ENCODE measurements around the gene ME3.
A peak's percentile ranks its signal among the peaks of the same experiment; 100 is the strongest.

Gene ME3

GRCh38 chr11:86676010-86676409, 3.6 kb upstream of the ME3 start:
- Histone ChIP-seq H3K27me3 (ENCODE audit: control insufficient read depth in 1 of 2, insufficient read depth in 2 of 2, low read length in 2 of 2) (no peaks in the 10 kb centered on the region), H3K4me1 (ENCODE audit: control insufficient read depth, insufficient read depth, low read length) (peaks cover 54% of the 10 kb centered on the region), H3K36me3 (ENCODE audit: control insufficient read depth in 2 of 2, insufficient read depth in 2 of 2, low read length in 2 of 2) (no peaks in the 10 kb centered on the region), H3K4me3 (ENCODE audit: low read length in 2 of 2) (no peak overlapping the region), H3K9ac (ENCODE audit: low read length in 2 of 2) (peak overlapping the region in 1 of 2 donors; percentile 21), H3K27ac (ENCODE audit: low read length) (peak overlapping the region; percentile 55), H3K9me3 (ENCODE audit: control insufficient read depth in 2 of 2, low read length in 2 of 2) (no peaks in the 10 kb centered on the region)

- H3K36me3 ChIP-seq (ENCODE audit: control insufficient read depth in 2 of 2, insufficient read depth in 2 of 2, low read length in 2 of 2), result no peaks in the 10 kb centered on the region
- no peak overlapping the region for H3K9ac ChIP-seq (ENCODE audit: low read length in 2 of 2)
- peak overlapping the region; percentile 46 for H3K27ac ChIP-seq (ENCODE audit: low read length)
- H3K27me3 ChIP-seq (ENCODE audit: control insufficient read depth in 1 of 2, insufficient read depth in 2 of 2, low read length in 2 of 2), result no peaks in the 10 kb centered on the region
- H3K4me1 ChIP-seq (ENCODE audit: control insufficient read depth, insufficient read depth, low read length), result peaks cover 52% of the 10 kb centered on the region
- H3K4me3 ChIP-seq (ENCODE audit: low read length in 2 of 2), result no peak overlapping the region
- H3K9me3 ChIP-seq (ENCODE audit: control insufficient read depth in 2 of 2, low read length in 2 of 2), result no peaks in the 10 kb centered on the region
Observed at GRCh38 chr11:86675017-86675416, 2.6 kb upstream of the ME3 start.

DNA sequence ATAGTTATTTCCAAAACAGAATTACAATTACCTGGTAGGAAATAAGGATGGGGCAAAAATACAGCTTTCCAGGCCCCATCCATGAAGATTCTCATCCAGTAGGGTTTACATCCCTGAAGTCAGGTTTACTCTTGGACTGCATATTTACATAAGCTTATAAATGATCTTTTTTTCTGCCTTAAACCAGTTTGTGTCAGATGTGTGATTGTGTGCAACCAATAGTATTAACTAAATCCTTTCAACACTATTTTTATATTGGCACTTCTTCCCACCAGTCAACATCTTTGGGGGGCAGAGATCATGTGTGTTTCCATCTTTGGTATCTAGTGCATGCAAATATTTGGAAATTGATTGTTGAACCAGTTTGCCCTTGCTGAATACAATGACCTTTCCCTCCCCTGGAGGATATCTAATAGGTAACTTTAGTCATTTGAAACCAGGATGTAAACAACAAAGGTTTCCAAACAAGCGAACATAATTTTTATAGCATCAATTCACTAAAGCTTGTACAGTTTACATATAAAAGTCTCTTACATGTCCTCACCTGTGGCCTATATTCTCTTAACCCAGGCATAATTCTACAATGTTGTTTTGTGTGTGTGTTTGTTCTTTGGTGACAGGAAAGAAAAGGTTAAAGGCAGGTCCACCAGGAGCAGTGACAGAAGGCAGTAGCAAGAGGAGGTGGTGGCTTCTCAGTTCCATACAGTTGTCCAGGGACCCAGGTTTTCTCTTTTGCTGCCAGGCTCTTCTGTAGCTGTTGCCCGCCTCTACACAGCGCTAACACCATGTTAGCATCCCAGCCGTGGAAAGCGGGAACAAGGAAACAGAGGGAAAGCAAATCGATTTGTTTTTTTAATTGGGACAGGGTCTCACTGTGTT, 1.7 kb upstream of the ME3 start:
- Histone ChIP-seq H3K4me1 (ENCODE audit: control insufficient read depth, insufficient read depth, low read length) (peaks cover 53% of the 10 kb centered on the region), H3K9me3 (ENCODE audit: control insufficient read depth in 2 of 2, low read length in 2 of 2) (no peaks in the 10 kb centered on the region), H3K27ac (ENCODE audit: low read length) (peak overlapping the region; percentile 98), H3K27me3 (ENCODE audit: control insufficient read depth in 1 of 2, insufficient read depth in 2 of 2, low read length in 2 of 2) (no peaks in the 10 kb centered on the region), H3K4me3 (ENCODE audit: low read length in 2 of 2) (peak overlapping the region in 1 of 2 donors; percentile 48), H3K36me3 (ENCODE audit: control insufficient read depth in 2 of 2, insufficient read depth in 2 of 2, low read length in 2 of 2) (peaks cover 0 to under 1% of the 10 kb centered on the region in 2 donors), H3K9ac (ENCODE audit: low read length in 2 of 2) (no peak overlapping the region)

DNA sequence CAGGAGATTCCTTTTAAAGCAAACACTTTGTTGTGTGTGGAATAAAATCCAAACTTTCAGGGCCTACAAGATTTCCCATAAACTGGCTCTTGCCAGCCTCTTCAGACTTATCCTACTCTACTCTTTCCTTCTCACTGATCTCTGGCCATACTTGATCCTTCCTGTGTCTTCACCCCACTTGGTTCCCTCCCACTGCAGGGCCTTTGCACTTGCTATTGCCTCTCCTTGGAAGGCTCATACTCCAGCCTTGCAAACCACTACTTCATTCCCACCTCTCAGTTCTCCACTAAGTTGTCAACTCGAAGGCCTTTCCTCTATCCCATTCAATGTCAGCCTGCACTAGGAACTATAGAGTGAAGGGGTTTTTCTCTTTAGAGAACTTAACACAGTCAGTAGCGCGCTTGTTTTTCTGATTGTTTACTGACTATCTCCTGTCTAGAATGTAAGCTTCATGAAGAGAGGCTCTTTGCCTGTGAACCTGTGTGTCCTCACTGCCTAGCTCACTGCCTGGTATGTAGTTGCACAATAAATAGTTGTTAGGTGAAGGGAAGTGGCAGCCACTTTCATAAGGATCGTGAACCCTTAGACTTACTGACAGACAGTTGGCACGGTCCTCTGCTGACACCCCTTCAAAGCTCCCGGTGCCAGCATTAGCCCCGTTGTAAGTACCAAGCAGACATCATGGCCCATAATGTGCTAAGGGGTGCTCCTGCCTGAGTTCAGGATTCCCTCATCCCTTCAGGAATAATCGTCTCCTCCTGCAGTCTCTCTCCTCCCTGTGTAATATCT, 833 bp upstream of the ME3 start:
- peak overlapping the region; percentile 90 to 94 for H3K9ac ChIP-seq (ENCODE audit: low read length in 2 of 2)
- H3K36me3 ChIP-seq (ENCODE audit: control insufficient read depth in 2 of 2, insufficient read depth in 2 of 2, low read length in 2 of 2), result peaks cover 0 to 2% of the 10 kb centered on the region in 2 donors
- peak overlapping the region; percentile 98 for H3K27ac ChIP-seq (ENCODE audit: low read length)
- H3K9me3 ChIP-seq (ENCODE audit: control insufficient read depth in 2 of 2, low read length in 2 of 2), result no peaks in the 10 kb centered on the region
- H3K4me1 ChIP-seq (ENCODE audit: control insufficient read depth, insufficient read depth, low read length), result peaks cover 50% of the 10 kb centered on the region
- peak overlapping the region; percentile 48 to 85 for H3K4me3 ChIP-seq (ENCODE audit: low read length in 2 of 2)
- no peaks in the 10 kb centered on the region for H3K27me3 ChIP-seq (ENCODE audit: control insufficient read depth in 1 of 2, insufficient read depth in 2 of 2, low read length in 2 of 2)

GRCh38 chr11:86671531-86672006, 847 bp downstream of the ME3 start:
- H3K9ac ChIP-seq (ENCODE audit: low read length in 2 of 2), result peak overlapping the region; percentile 90 to 94
- H3K27ac ChIP-seq (ENCODE audit: low read length), result peak overlapping the region; percentile 98
- no peaks in the 10 kb centered on the region for H3K27me3 ChIP-seq (ENCODE audit: control insufficient read depth in 1 of 2, insufficient read depth in 2 of 2, low read length in 2 of 2)
- H3K9me3 ChIP-seq (ENCODE audit: control insufficient read depth in 2 of 2, low read length in 2 of 2), result no peaks in the 10 kb centered on the region
- H3K4me1 ChIP-seq (ENCODE audit: control insufficient read depth, insufficient read depth, low read length), result peaks cover 43% of the 10 kb centered on the region
- peak overlapping the region; percentile 48 to 85 for H3K4me3 ChIP-seq (ENCODE audit: low read length in 2 of 2)
- peaks cover 0 to 4% of the 10 kb centered on the region in 2 donors for H3K36me3 ChIP-seq (ENCODE audit: control insufficient read depth in 2 of 2, insufficient read depth in 2 of 2, low read length in 2 of 2)

DNA sequence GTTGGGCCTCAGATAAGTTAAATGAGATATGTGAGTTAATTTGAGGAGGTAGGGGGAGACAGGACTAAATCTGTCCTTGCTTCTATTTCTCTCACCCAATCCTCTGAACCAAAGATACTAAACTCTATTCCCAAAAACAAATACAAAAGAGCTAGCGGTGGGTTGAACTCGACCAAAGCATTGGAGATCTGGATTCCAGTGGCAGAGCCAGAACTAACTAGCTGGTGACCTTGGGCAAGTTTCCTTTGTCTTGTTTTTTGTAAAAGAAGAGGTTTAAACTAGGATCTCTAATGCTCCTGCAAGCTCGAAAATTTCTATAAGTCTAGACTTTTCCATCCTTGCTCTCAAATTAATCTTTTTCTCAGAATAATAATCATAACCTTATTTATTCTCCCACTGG, 1.5 kb downstream of the ME3 start:
- no peaks in the 10 kb centered on the region for H3K27me3 ChIP-seq (ENCODE audit: control insufficient read depth in 1 of 2, insufficient read depth in 2 of 2, low read length in 2 of 2)
- H3K9ac ChIP-seq (ENCODE audit: low read length in 2 of 2), result peak overlapping the region; percentile 90 to 94
- no peaks in the 10 kb centered on the region for H3K9me3 ChIP-seq (ENCODE audit: control insufficient read depth in 2 of 2, low read length in 2 of 2)
- peaks cover 37% of the 10 kb centered on the region for H3K4me1 ChIP-seq (ENCODE audit: control insufficient read depth, insufficient read depth, low read length)
- peaks cover 0 to 4% of the 10 kb centered on the region in 2 donors for H3K36me3 ChIP-seq (ENCODE audit: control insufficient read depth in 2 of 2, insufficient read depth in 2 of 2, low read length in 2 of 2)
- peak overlapping the region; percentile 48 to 85 for H3K4me3 ChIP-seq (ENCODE audit: low read length in 2 of 2)
- peak overlapping the region; percentile 98 for H3K27ac ChIP-seq (ENCODE audit: low read length)

DNA sequence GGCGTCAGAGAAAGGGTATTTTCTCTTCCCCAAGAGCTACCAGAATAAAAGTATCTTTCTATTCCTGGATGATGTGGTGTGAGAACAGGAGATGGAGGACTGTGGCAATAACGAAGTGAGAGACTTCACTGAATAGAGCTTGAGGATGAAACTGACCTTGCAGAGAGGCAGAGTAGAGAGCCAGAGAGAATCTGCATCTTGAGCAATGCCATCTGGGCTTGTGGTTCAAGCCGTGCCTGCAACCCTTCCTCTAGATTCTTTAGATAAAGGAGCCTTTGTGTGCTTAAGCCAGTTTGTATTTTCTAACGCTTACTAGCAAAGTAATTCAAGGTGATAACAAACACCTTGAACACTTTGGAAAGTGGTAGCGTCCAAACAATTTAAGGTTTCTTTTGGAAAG, 2.2 kb downstream of the ME3 start:
- Histone ChIP-seq H3K9me3 (ENCODE audit: control insufficient read depth in 2 of 2, low read length in 2 of 2) (peaks cover 0 to 2% of the 10 kb centered on the region in 2 donors), H3K4me1 (ENCODE audit: control insufficient read depth, insufficient read depth, low read length) (peaks cover 32% of the 10 kb centered on the region), H3K36me3 (ENCODE audit: control insufficient read depth in 2 of 2, insufficient read depth in 2 of 2, low read length in 2 of 2) (peaks cover 0 to 4% of the 10 kb centered on the region in 2 donors), H3K9ac (ENCODE audit: low read length in 2 of 2) (peak overlapping the region in 1 of 2 donors; percentile 90), H3K4me3 (ENCODE audit: low read length in 2 of 2) (peak overlapping the region; percentile 11 to 36), H3K27ac (ENCODE audit: low read length) (peak overlapping the region; percentile 98), H3K27me3 (ENCODE audit: control insufficient read depth in 1 of 2, insufficient read depth in 2 of 2, low read length in 2 of 2) (no peaks in the 10 kb centered on the region)

DNA sequence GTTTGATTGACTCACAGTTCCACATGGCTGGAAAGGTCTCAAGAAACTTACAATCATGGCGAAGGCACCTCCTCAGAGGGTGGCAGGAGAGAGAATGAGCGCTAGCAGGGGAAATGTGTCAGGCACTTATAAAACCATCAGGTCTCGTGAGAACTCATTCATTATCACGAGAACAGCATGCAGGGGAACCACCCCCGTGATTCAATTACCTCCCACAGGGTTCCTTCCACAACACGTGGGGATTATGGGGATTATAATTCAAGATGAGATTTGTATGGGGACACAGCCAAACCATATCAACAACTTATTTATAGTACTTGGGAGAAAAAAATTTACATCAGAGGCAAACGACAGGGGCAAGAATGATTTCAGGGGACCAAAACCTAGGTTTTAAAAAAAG, 3.0 kb downstream of the ME3 start:
- H3K36me3 ChIP-seq (ENCODE audit: control insufficient read depth in 2 of 2, insufficient read depth in 2 of 2, low read length in 2 of 2), result peaks cover 0 to 4% of the 10 kb centered on the region in 2 donors
- peak overlapping the region in 1 of 2 donors; percentile 90 for H3K9ac ChIP-seq (ENCODE audit: low read length in 2 of 2)
- H3K9me3 ChIP-seq (ENCODE audit: control insufficient read depth in 2 of 2, low read length in 2 of 2), result peaks cover 0 to 2% of the 10 kb centered on the region in 2 donors
- H3K27me3 ChIP-seq (ENCODE audit: control insufficient read depth in 1 of 2, insufficient read depth in 2 of 2, low read length in 2 of 2), result no peaks in the 10 kb centered on the region
- H3K4me1 ChIP-seq (ENCODE audit: control insufficient read depth, insufficient read depth, low read length), result peaks cover 32% of the 10 kb centered on the region
- H3K4me3 ChIP-seq (ENCODE audit: low read length in 2 of 2), result no peak overlapping the region
- H3K27ac ChIP-seq (ENCODE audit: low read length), result peak overlapping the region; percentile 98

DNA sequence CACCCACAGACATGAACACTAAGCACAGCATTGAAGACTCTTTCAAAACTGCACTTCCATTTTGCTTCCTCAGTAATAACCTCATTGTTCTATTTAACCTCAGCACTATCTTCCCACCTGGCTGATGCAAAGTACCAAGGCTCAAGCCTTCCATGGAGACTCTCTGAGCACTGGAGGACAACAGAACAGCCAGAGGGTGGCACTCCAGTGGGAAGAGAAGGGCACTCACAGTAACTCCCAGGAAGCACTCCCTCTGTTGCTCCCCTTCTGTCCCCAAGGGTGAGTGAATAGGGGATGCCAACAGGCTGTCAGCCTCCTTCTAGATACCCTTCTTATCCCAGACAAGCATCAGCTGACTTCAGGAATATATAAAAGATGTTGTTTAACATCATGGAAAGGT, 3.5 kb downstream of the ME3 start:
- Histone ChIP-seq H3K4me1 (ENCODE audit: control insufficient read depth, insufficient read depth, low read length) (peaks cover 32% of the 10 kb centered on the region), H3K9me3 (ENCODE audit: control insufficient read depth in 2 of 2, low read length in 2 of 2) (peaks cover 0 to 2% of the 10 kb centered on the region in 2 donors), H3K27me3 (ENCODE audit: control insufficient read depth in 1 of 2, insufficient read depth in 2 of 2, low read length in 2 of 2) (no peaks in the 10 kb centered on the region), H3K9ac (ENCODE audit: low read length in 2 of 2) (no peak overlapping the region), H3K27ac (ENCODE audit: low read length) (peak overlapping the region; percentile 98), H3K4me3 (ENCODE audit: low read length in 2 of 2) (no peak overlapping the region), H3K36me3 (ENCODE audit: control insufficient read depth in 2 of 2, insufficient read depth in 2 of 2, low read length in 2 of 2) (peaks cover 0 to 4% of the 10 kb centered on the region in 2 donors)

- Histone ChIP-seq H3K27ac (ENCODE audit: low read length) (no peak overlapping the region), H3K27me3 (ENCODE audit: control insufficient read depth in 1 of 2, insufficient read depth in 2 of 2, low read length in 2 of 2) (no peaks in the 10 kb centered on the region), H3K4me3 (ENCODE audit: low read length in 2 of 2) (no peak overlapping the region), H3K4me1 (ENCODE audit: control insufficient read depth, insufficient read depth, low read length) (peaks cover 16% of the 10 kb centered on the region), H3K9me3 (ENCODE audit: control insufficient read depth in 2 of 2, low read length in 2 of 2) (peaks cover 0 to 2% of the 10 kb centered on the region in 2 donors), H3K9ac (ENCODE audit: low read length in 2 of 2) (no peak overlapping the region), H3K36me3 (ENCODE audit: control insufficient read depth in 2 of 2, insufficient read depth in 2 of 2, low read length in 2 of 2) (peaks cover 0 to 4% of the 10 kb centered on the region in 2 donors)
Observed at GRCh38 chr11:86666193-86666592, 6.2 kb downstream of the ME3 start.

Measured in stomach smooth muscle (tissue), 2 donors.